ENCODE data around the gene ZNF610. TPM values are rescaled to one million over a fixed set of nuclear protein-coding genes. Genes with fewer than 3 reads are reported as not detected.

The ZNF610 gene
- total RNA-seq (2021; ENCODE audit: unreplicated experiment) (not detected), Bru-seq, nascent RNA (percentile 20 among the genes with signal in this experiment), BruChase-seq, experiment 1, labeled RNA remaining after a 2-hour chase (percentile 21 among the genes with signal in this experiment), BruChase-seq, experiment 2, labeled RNA remaining after a 6-hour chase (percentile 23 among the genes with signal in this experiment)
- not detected for polyA plus RNA-seq (2012; ENCODE audit: insufficient read length)
- long read RNA-seq, result 0 reads

- intact Hi-C loops (cut with micrococcal nuclease; ENCODE audit: unreplicated experiment) (no loop called here), in situ Hi-C loops (cut with HindIII; ENCODE audit: low pct_unique_long_range_greater_than_20kb, low sequenced_read_pairs) (no loop called here)
- no peaks in the 10 kb centered on the region for H3K36me3 ChIP-seq (ENCODE audit: control insufficient read depth, insufficient read depth, low read length)
- BruUV-seq (replicated peaks), result no TSS peak
- no peaks in the 10 kb centered on the region for H3K4me1 ChIP-seq (ENCODE audit: control insufficient read depth, insufficient read depth, low read length)
- no peak within 1 kb of the TSS for H3K27ac ChIP-seq (ENCODE audit: low read length)
- ChIA-PET POLR2A (no interaction called here), CTCF (interaction anchor here (0.6 kb wide), 1 partner anchor 80 kb away, joined by 12 read pairs; no protein-coding TSS in a partner anchor)
- no peak for DNase-seq (ENCODE audit: low read depth, low spot score)
- no peak for ATAC-seq
- TF ChIP-seq, protein P1, sequence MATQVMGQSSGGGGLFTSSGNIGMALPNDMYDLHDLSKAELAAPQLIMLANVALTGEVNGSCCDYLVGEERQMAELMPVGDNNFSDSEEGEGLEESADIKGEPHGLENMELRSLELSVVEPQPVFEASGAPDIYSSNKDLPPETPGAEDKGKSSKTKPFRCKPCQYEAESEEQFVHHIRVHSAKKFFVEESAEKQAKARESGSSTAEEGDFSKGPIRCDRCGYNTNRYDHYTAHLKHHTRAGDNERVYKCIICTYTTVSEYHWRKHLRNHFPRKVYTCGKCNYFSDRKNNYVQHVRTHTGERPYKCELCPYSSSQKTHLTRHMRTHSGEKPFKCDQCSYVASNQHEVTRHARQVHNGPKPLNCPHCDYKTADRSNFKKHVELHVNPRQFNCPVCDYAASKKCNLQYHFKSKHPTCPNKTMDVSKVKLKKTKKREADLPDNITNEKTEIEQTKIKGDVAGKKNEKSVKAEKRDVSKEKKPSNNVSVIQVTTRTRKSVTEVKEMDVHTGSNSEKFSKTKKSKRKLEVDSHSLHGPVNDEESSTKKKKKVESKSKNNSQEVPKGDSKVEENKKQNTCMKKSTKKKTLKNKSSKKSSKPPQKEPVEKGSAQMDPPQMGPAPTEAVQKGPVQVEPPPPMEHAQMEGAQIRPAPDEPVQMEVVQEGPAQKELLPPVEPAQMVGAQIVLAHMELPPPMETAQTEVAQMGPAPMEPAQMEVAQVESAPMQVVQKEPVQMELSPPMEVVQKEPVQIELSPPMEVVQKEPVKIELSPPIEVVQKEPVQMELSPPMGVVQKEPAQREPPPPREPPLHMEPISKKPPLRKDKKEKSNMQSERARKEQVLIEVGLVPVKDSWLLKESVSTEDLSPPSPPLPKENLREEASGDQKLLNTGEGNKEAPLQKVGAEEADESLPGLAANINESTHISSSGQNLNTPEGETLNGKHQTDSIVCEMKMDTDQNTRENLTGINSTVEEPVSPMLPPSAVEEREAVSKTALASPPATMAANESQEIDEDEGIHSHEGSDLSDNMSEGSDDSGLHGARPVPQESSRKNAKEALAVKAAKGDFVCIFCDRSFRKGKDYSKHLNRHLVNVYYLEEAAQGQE (IDR thresholded peaks at IDR 0.05; ENCODE audit: insufficient read depth in 1 of 2, low read depth in 2 of 2, low read length in 1 of 2), result no peak
- TF ChIP-seq, protein P2, sequence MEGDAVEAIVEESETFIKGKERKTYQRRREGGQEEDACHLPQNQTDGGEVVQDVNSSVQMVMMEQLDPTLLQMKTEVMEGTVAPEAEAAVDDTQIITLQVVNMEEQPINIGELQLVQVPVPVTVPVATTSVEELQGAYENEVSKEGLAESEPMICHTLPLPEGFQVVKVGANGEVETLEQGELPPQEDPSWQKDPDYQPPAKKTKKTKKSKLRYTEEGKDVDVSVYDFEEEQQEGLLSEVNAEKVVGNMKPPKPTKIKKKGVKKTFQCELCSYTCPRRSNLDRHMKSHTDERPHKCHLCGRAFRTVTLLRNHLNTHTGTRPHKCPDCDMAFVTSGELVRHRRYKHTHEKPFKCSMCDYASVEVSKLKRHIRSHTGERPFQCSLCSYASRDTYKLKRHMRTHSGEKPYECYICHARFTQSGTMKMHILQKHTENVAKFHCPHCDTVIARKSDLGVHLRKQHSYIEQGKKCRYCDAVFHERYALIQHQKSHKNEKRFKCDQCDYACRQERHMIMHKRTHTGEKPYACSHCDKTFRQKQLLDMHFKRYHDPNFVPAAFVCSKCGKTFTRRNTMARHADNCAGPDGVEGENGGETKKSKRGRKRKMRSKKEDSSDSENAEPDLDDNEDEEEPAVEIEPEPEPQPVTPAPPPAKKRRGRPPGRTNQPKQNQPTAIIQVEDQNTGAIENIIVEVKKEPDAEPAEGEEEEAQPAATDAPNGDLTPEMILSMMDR (IDR thresholded peaks at IDR 0.05), result no peak
- H3K4me3 ChIP-seq (ENCODE audit: low read depth in 2 of 2, low read length in 2 of 2), result peak within 1 kb of the TSS in 1 of 2 experiments; percentile 39; a peak in 1 of 4 replicates
- peaks cover 7% of the 10 kb centered on the region; the same call in 1 of the 2 replicates for H3K9me3 ChIP-seq (ENCODE audit: control insufficient read depth, insufficient read depth, low read depth, low read length)
- H3K27me3 ChIP-seq (ENCODE audit: control insufficient read depth, insufficient read depth, low read length), result no peaks in the 10 kb centered on the region
Observed at GRCh38 chr19:52336117-52336790, at the start of gene ZNF610. Gene ZNF610, plus strand, starts transcription at chr19:52336243. Its CDS starts 12,930 bp downstream, at chr19:52349173.

- H3K27me3 ChIP-seq (ENCODE audit: control insufficient read depth, insufficient read depth, low read length), result no peaks in the 10 kb centered on the region
- CTCF ChIA-PET, result no interaction called here
- POLR2A ChIA-PET, result interaction anchor here (0.7 kb wide), 1 partner anchor 12 kb away, joined by 4 read pairs; no protein-coding TSS in a partner anchor
- peaks cover 6% of the 10 kb centered on the region; the same call in 1 of the 2 replicates for H3K36me3 ChIP-seq (ENCODE audit: control insufficient read depth, insufficient read depth, low read length)
- H3K27ac ChIP-seq (ENCODE audit: low read length), result no peak overlapping the region
- TF ChIP-seq, protein P2 (IDR thresholded peaks at IDR 0.05), result no peak
- TF ChIP-seq TCF7L2 (IDR thresholded peaks at IDR 0.05; ENCODE audit: low read depth, low read length) (no peak), POLR2AphosphoS5 (IDR thresholded peaks at IDR 0.05; ENCODE audit: low read depth, low read length) (no peak), SIN3A (IDR thresholded peaks at IDR 0.05; ENCODE audit: borderline replicate concordance, insufficient read depth, low read depth, low read length) (no peak)
- TF ChIP-seq, protein P1 (IDR thresholded peaks at IDR 0.05; ENCODE audit: insufficient read depth in 1 of 2, low read depth in 2 of 2, low read length in 1 of 2), result no peak
- intact Hi-C loops (cut with micrococcal nuclease; ENCODE audit: unreplicated experiment), result no loop called here
- no peak overlapping the region for H3K4me3 ChIP-seq (ENCODE audit: low read depth in 2 of 2, low read length in 2 of 2)
- H3K4me1 ChIP-seq (ENCODE audit: control insufficient read depth, insufficient read depth, low read length), result no peaks in the 10 kb centered on the region
- in situ Hi-C loops (cut with HindIII; ENCODE audit: low pct_unique_long_range_greater_than_20kb, low sequenced_read_pairs), result no loop called here
- no TSS peak for BruUV-seq (replicated peaks)
- peaks cover 4% of the 10 kb centered on the region; the same call in 1 of the 2 replicates for H3K9me3 ChIP-seq (ENCODE audit: control insufficient read depth, insufficient read depth, low read depth, low read length)
- DNase-seq (ENCODE audit: low read depth, low spot score), result no peak
- no peak for ATAC-seq
Observed at GRCh38 chr19:52286256-52286655, 49.8 kb upstream of the ZNF610 start.

Measured in Panc1 (cell line).